Dendritic cell treated with granulocyte-macrophage colony-stimulating factor and Interleukin-4, amounts not matched to agents 40 ng/mL and 50 ng/mL, for 4 days (primary cell): ENCODE measurements around the gene PNPLA3.

Source experiments
- H3K27ac Mint-ChIP-seq: one replicate; pipeline ENCODE4 v1.8.0; 2022; ENCODE audit warnings: mild to moderate bottlenecking, mixed read lengths
- H3K27me3 Mint-ChIP-seq: one replicate; pipeline ENCODE4 v1.8.0; 2022; ENCODE audit warnings: mild to moderate bottlenecking, mixed read lengths
- H3K36me3 Mint-ChIP-seq: one replicate; pipeline ENCODE4 v1.8.0; 2022; ENCODE audit warnings: low read depth, mixed read lengths
- H3K4me1 Mint-ChIP-seq: one replicate; pipeline ENCODE4 v1.8.0; 2022; ENCODE audit warnings: low read depth, mixed read lengths
- H3K4me3 Mint-ChIP-seq: one replicate; pipeline ENCODE4 v1.8.0; 2022; ENCODE audit warnings: mild to moderate bottlenecking, moderate library complexity, mixed read lengths
- H3K9me3 Mint-ChIP-seq: one replicate; pipeline ENCODE4 v1.8.0; 2022; ENCODE audit warnings: mixed read lengths
- intact Hi-C: fragments of 100-400 bp; cut with micrococcal nuclease; formaldehyde crosslinking; loops from one replicate; pipeline ENCODE4 v1.15.0; 2022

Gene PNPLA3

GRCh38 chr22:43972931-43973462 is 49.4 kb downstream of the PNPLA3 start:
- no peak overlapping the region for H3K27ac Mint-ChIP-seq
- H3K9me3 Mint-ChIP-seq = no peaks in the 10 kb centered on the region
- no peaks in the 10 kb centered on the region for H3K27me3 Mint-ChIP-seq

GRCh38 chr22:43974028-43974545 is 50.5 kb downstream of the PNPLA3 start:
- intact Hi-C loops = no loop called here
- Mint-ChIP-seq H3K4me1 (no peaks in the 10 kb centered on the region), H3K36me3 (peaks cover 100% of the 10 kb centered on the region), H3K4me3 (no peak overlapping the region), H3K27ac (no peak overlapping the region), H3K9me3 (no peaks in the 10 kb centered on the region), H3K27me3 (no peaks in the 10 kb centered on the region)

More at GRCh38 chr22:43972931-43973462, 49.4 kb downstream of the PNPLA3 start:
- intact Hi-C loops = no loop called here
- Mint-ChIP-seq H3K4me3 (no peak overlapping the region), H3K36me3 (peaks cover 100% of the 10 kb centered on the region), H3K4me1 (no peaks in the 10 kb centered on the region)

GRCh38 chr22:43975041-43975440 is 51.4 kb downstream of the PNPLA3 start:
- H3K9me3 Mint-ChIP-seq = no peaks in the 10 kb centered on the region
- H3K27ac Mint-ChIP-seq = no peak overlapping the region
- H3K4me1 Mint-ChIP-seq = no peaks in the 10 kb centered on the region
- H3K36me3 Mint-ChIP-seq = peaks cover 100% of the 10 kb centered on the region
- no peak overlapping the region for H3K4me3 Mint-ChIP-seq
- no peaks in the 10 kb centered on the region for H3K27me3 Mint-ChIP-seq
- intact Hi-C loops = no loop called here

GRCh38 chr22:43976861-43977795 is 53.5 kb downstream of the PNPLA3 start:
- Mint-ChIP-seq H3K27me3 (no peaks in the 10 kb centered on the region), H3K4me3 (no peak overlapping the region), H3K36me3 (peaks cover 92% of the 10 kb centered on the region), H3K4me1 (no peaks in the 10 kb centered on the region), H3K27ac (no peak overlapping the region), H3K9me3 (no peaks in the 10 kb centered on the region)
- intact Hi-C loops = no loop called here

- no peaks in the 10 kb centered on the region for H3K27me3 Mint-ChIP-seq
- no peaks in the 10 kb centered on the region for H3K4me1 Mint-ChIP-seq
- intact Hi-C loops = no loop called here
- H3K27ac Mint-ChIP-seq = no peak overlapping the region
- no peak overlapping the region for H3K4me3 Mint-ChIP-seq
- H3K9me3 Mint-ChIP-seq = no peaks in the 10 kb centered on the region
- peaks cover 81% of the 10 kb centered on the region for H3K36me3 Mint-ChIP-seq
Measured at GRCh38 chr22:43978558-43978957, 55.0 kb downstream of the PNPLA3 start.

- Mint-ChIP-seq H3K27ac (no peak overlapping the region), H3K4me1 (no peaks in the 10 kb centered on the region)
- intact Hi-C loops = no loop called here
Measured at GRCh38 chr22:43980579-43980978, 57.0 kb downstream of the PNPLA3 start.

GRCh38 chr22:43980996-43981395 is 57.4 kb downstream of the PNPLA3 start:
- no peak overlapping the region for H3K27ac Mint-ChIP-seq
- H3K4me1 Mint-ChIP-seq = no peaks in the 10 kb centered on the region
- no peaks in the 10 kb centered on the region for H3K27me3 Mint-ChIP-seq
- intact Hi-C loops = no loop called here
- no peak overlapping the region for H3K4me3 Mint-ChIP-seq
- H3K9me3 Mint-ChIP-seq = no peaks in the 10 kb centered on the region
- H3K36me3 Mint-ChIP-seq = peaks cover 81% of the 10 kb centered on the region

More at GRCh38 chr22:43980579-43980978, 57.0 kb downstream of the PNPLA3 start:
- H3K36me3 Mint-ChIP-seq = peaks cover 81% of the 10 kb centered on the region
- H3K9me3 Mint-ChIP-seq = no peaks in the 10 kb centered on the region
- H3K27me3 Mint-ChIP-seq = no peaks in the 10 kb centered on the region
- H3K4me3 Mint-ChIP-seq = no peak overlapping the region

- no peaks in the 10 kb centered on the region for H3K9me3 Mint-ChIP-seq
- H3K36me3 Mint-ChIP-seq = peaks cover 81% of the 10 kb centered on the region
- H3K27ac Mint-ChIP-seq = no peak overlapping the region
- intact Hi-C loops = no loop called here
- no peaks in the 10 kb centered on the region for H3K27me3 Mint-ChIP-seq
- H3K4me3 Mint-ChIP-seq = no peak overlapping the region
- H3K4me1 Mint-ChIP-seq = peaks cover 4% of the 10 kb centered on the region
Measured at GRCh38 chr22:43983808-43984207, 60.2 kb downstream of the PNPLA3 start.

- H3K27ac Mint-ChIP-seq = no peak overlapping the region
- H3K36me3 Mint-ChIP-seq = peaks cover 81% of the 10 kb centered on the region
- no peaks in the 10 kb centered on the region for H3K27me3 Mint-ChIP-seq
- peaks cover 4% of the 10 kb centered on the region for H3K4me1 Mint-ChIP-seq
- no peaks in the 10 kb centered on the region for H3K9me3 Mint-ChIP-seq
- intact Hi-C loops = no loop called here
- H3K4me3 Mint-ChIP-seq = no peak overlapping the region
Measured at GRCh38 chr22:43985532-43985931, 61.9 kb downstream of the PNPLA3 start.

GRCh38 chr22:43988116-43988820 is 64.7 kb downstream of the PNPLA3 start:
- intact Hi-C loops = no loop called here
- Mint-ChIP-seq H3K4me3 (no peak overlapping the region), H3K27me3 (no peaks in the 10 kb centered on the region), H3K9me3 (no peaks in the 10 kb centered on the region), H3K36me3 (peaks cover 100% of the 10 kb centered on the region), H3K4me1 (peaks cover 10% of the 10 kb centered on the region), H3K27ac (no peak overlapping the region)

GRCh38 chr22:43988960-43989359 is 65.4 kb downstream of the PNPLA3 start:
- H3K9me3 Mint-ChIP-seq = no peaks in the 10 kb centered on the region
- H3K4me3 Mint-ChIP-seq = no peak overlapping the region
- intact Hi-C loops = no loop called here
- peaks cover 16% of the 10 kb centered on the region for H3K4me1 Mint-ChIP-seq
- peaks cover 100% of the 10 kb centered on the region for H3K36me3 Mint-ChIP-seq
- H3K27ac Mint-ChIP-seq = no peak overlapping the region
- H3K27me3 Mint-ChIP-seq = no peaks in the 10 kb centered on the region

- intact Hi-C loops = loop anchor here (5.0 kb wide), 1 partner anchor 77 kb away; no protein-coding TSS in a partner anchor
- peaks cover 100% of the 10 kb centered on the region for H3K36me3 Mint-ChIP-seq
Measured at GRCh38 chr22:43990044-43990443, 66.4 kb downstream of the PNPLA3 start.

GRCh38 chr22:43991316-43992020 is 67.9 kb downstream of the PNPLA3 start:
- H3K36me3 Mint-ChIP-seq = peaks cover 98% of the 10 kb centered on the region
- no peak overlapping the region for H3K27ac Mint-ChIP-seq
- H3K4me1 Mint-ChIP-seq = peaks cover 38% of the 10 kb centered on the region
- intact Hi-C loops = loop anchor here (2.0 to 5.0 kb wide), 3 partner anchors 76 to 635 kb away; no protein-coding TSS in a partner anchor
- no peaks in the 10 kb centered on the region for H3K9me3 Mint-ChIP-seq
- no peak overlapping the region for H3K4me3 Mint-ChIP-seq
- no peaks in the 10 kb centered on the region for H3K27me3 Mint-ChIP-seq

More at GRCh38 chr22:43990044-43990443, 66.4 kb downstream of the PNPLA3 start:
- Mint-ChIP-seq H3K4me3 (no peak overlapping the region), H3K27me3 (no peaks in the 10 kb centered on the region), H3K27ac (no peak overlapping the region), H3K9me3 (no peaks in the 10 kb centered on the region), H3K4me1 (peaks cover 24% of the 10 kb centered on the region)
